K562 (cell line): Measurements from ENCODE around the gene SDF4. TPM values are rescaled to one million over a fixed set of nuclear protein-coding genes. Genes with fewer than 3 reads are reported as not detected.
A peak's percentile ranks its signal among the peaks of the same experiment; 100 is the strongest.

Source experiments
- ATAC-seq: fragments of 200-7000 bp; cut with Tn5 transposase; 3 replicates; pipeline ENCODE4 v1.9.1; 2020; ENCODE audit warnings: moderate library complexity
- BruUV-seq: library from RNA; stranded (reverse); fragments of 400-500 nt; replicated peaks from 2 replicates; lab custom pipeline; 2021; lab: Mats Ljungman, UMichigan
- CTCF ChIA-PET: fragments of 300-600 bp; formaldehyde crosslinking; extraction: SDS; loops from one replicate; lab custom pipeline; 2021; ENCODE audit warnings: low intra/inter-chr PET ratio; lab: Yijun Ruan, JAX
- POLR2A ChIA-PET: fragments of 300-600, 350-650 bp; sonication (Branson Sonifier 250); formaldehyde crosslinking; extraction: SDS; loops from one replicate; lab custom pipeline; 2021; ENCODE audit warnings: antibody characterized with exemption, inconsistent platforms; lab: Yijun Ruan, JAX
- DNase-seq, 4 experiments: peaks; one replicate each; pipeline versions ENCODE4 v3.0.0 to v3.0.0-alpha.2; 2011 to 2018; ENCODE audit warnings: low spot score in 3 of 4, mixed read lengths in 3 of 4; ENCODE audit errors: extremely low read depth in 1 of 4
- FAIRE-seq: peaks from 2 replicates; lab custom pipeline; 2011; peaks lifted over from hg19 to GRCh38; lab: Jason Lieb, UNC
- H2AFZ ChIP-seq: 2 replicates; pipeline ENCODE4 v1.6.0; 2011; ENCODE audit warnings: low read depth, low read length, control low read depth, inconsistent platforms
- H3K27ac ChIP-seq: fragments of 200-600 bp; 3 replicates; pipeline ENCODE4 v1.8.0; 2011; ENCODE audit warnings: low read depth, mild to moderate bottlenecking, control low read depth, inconsistent platforms, low read length, moderate library complexity, mixed read lengths; ENCODE audit errors: extremely low read depth
- H3K27me3 ChIP-seq, 2 experiments: fragments of 300-600 bp in 1 of 2; 2 replicates in 1 of 2; 3 replicates in 1 of 2; pipeline versions ENCODE4 v1.6.0 to v1.8.0; 2011; ENCODE audit warnings: inconsistent platforms in 2 of 2, low read length in 2 of 2, mild to moderate bottlenecking in 1 of 2, mixed read lengths in 1 of 2, moderate library complexity in 1 of 2; ENCODE audit not compliant: control insufficient read depth in 2 of 2, insufficient read depth in 2 of 2
- H3K36me3 ChIP-seq: fragments of 300-600 bp; 3 replicates; pipeline ENCODE4 v1.8.0; 2011; ENCODE audit warnings: mild to moderate bottlenecking, low read length, inconsistent platforms; ENCODE audit not compliant: control insufficient read depth, insufficient read depth
- H3K4me1 ChIP-seq, 2 experiments: fragments of 200-600 bp in 1 of 2; replicated peaks in 1 of 2; 2 replicates in 1 of 2; 3 replicates in 1 of 2; pipeline versions ENCODE4 v1.5.1 to v1.8.0; 2011; ENCODE audit warnings: inconsistent platforms in 2 of 2, low read length in 2 of 2, mild to moderate bottlenecking in 1 of 2, mixed read lengths in 1 of 2, moderate library complexity in 1 of 2; ENCODE audit not compliant: control insufficient read depth in 2 of 2, insufficient read depth in 2 of 2
- H3K4me2 ChIP-seq: 2 replicates; pipeline ENCODE4 v1.6.1; 2011; ENCODE audit warnings: low read length, control low read depth, inconsistent platforms, mixed read lengths; ENCODE audit not compliant: insufficient read depth
- H3K4me3 ChIP-seq: fragments of 200-600 bp; sonication (generic), shearing (Covaris generic); 2 replicates; pipeline ENCODE4 v1.5.1; 2016; ENCODE audit warnings: control low read depth, inconsistent platforms
- H3K79me2 ChIP-seq: fragments of 200-600 bp; 3 replicates; pipeline ENCODE4 v1.8.0; 2011; ENCODE audit warnings: low read length, inconsistent platforms; ENCODE audit not compliant: control insufficient read depth, insufficient read depth
- H3K9ac ChIP-seq, 2 experiments: 2 replicates each; pipeline versions ENCODE4 v1.6.0 to v1.6.1; 2011; ENCODE audit warnings: low read depth in 2 of 2, low read length in 2 of 2, control low read depth in 1 of 2, inconsistent platforms in 1 of 2, mild to moderate bottlenecking in 1 of 2, mixed read lengths in 1 of 2; ENCODE audit not compliant: insufficient read depth in 1 of 2
- H3K9me1 ChIP-seq: one replicate; pipeline ENCODE4 v1.6.0; 2011; ENCODE audit warnings: inconsistent platforms, mild to moderate bottlenecking, low read length, moderate library complexity; ENCODE audit not compliant: control insufficient read depth, insufficient read depth
- H3K9me3 ChIP-seq: replicated peaks from 2 replicates; pipeline ENCODE4 v1.5.1; 2011; ENCODE audit warnings: low read depth, low read length, inconsistent platforms; ENCODE audit not compliant: control insufficient read depth, insufficient read depth
- H4K20me1 ChIP-seq: replicated peaks from 2 replicates; pipeline ENCODE4 v1.6.1; 2011; ENCODE audit warnings: low read length, inconsistent platforms, mixed read lengths; ENCODE audit not compliant: control insufficient read depth, insufficient read depth
- BRCA1 ChIP-seq, 2 experiments: fragments of 450-650 bp in 1 of 2; sonication (generic) in 1 of 2; formaldehyde crosslinking in 1 of 2; IDR thresholded peaks; 2 replicates each; pipeline versions ENCODE4 v1.5.0 to v1.6.1; 2017 to 2020; ENCODE audit warnings: mild to moderate bottlenecking in 1 of 2, missing genetic modification reagents in 1 of 2
- EGR1 ChIP-seq: fragments of 450-650 bp; conservative IDR thresholded peaks from 2 replicates; pipeline ENCODE4 v1.6.1; 2017; ENCODE audit warnings: mild to moderate bottlenecking
- EZH2 ChIP-seq: IDR thresholded peaks from 2 replicates; pipeline ENCODE4 v1.6.1; 2012; ENCODE audit warnings: low read depth, mild to moderate bottlenecking, inconsistent platforms, low read length, borderline replicate concordance
- FUS ChIP-seq: fragments of 200-400 bp; formaldehyde crosslinking; optimal IDR thresholded peaks from 2 replicates; pipeline ENCODE3; 2017; ENCODE audit warnings: low read depth, low read length
- L3MBTL2 ChIP-seq: fragments of 450-650 bp; IDR thresholded peaks from 2 replicates; pipeline ENCODE4 v1.6.1; 2016; ENCODE audit warnings: mild to moderate bottlenecking, moderate library complexity
- POLR2G ChIP-seq: fragments of 200-400 bp; formaldehyde crosslinking; IDR thresholded peaks from 2 replicates; pipeline ENCODE4 v1.6.1; 2017; ENCODE audit warnings: low read depth, mild to moderate bottlenecking, antibody characterized with exemption, low read length, moderate library complexity
- RBM17 ChIP-seq: fragments of 200-400 bp; formaldehyde crosslinking; IDR thresholded peaks from 2 replicates; pipeline ENCODE4 v1.6.1; 2017; ENCODE audit warnings: low read depth, mild to moderate bottlenecking, low read length, borderline replicate concordance
- SAFB ChIP-seq: fragments of 200-400 bp; formaldehyde crosslinking; IDR thresholded peaks from 2 replicates; pipeline ENCODE4 v1.6.1; 2017; ENCODE audit warnings: low read depth, low read length, borderline replicate concordance
- ZBTB7A ChIP-seq: IDR thresholded peaks from 2 replicates; pipeline ENCODE4 v1.6.1; 2011; ENCODE audit warnings: low read depth, mild to moderate bottlenecking, low read length, moderate library complexity, borderline replicate concordance; ENCODE audit not compliant: control insufficient read depth
- ZC3H4 ChIP-seq: sonication (generic); formaldehyde crosslinking; IDR thresholded peaks from 2 replicates; pipeline ENCODE4 v1.9.0; 2021; ENCODE audit warnings: missing genetic modification reagents, borderline replicate concordance
- ZNF584 ChIP-seq: fragments of 200-800 bp; sonication (Bioruptor generic); IDR thresholded peaks from 2 replicates; pipeline ENCODE4 v1.6.1; 2016; ENCODE audit warnings: low read depth, mild to moderate bottlenecking, missing genetic modification characterization, missing compliant biosample characterization
- WGBS: fragments of 100-300 bp; shearing (Covaris generic); methylation state at CpG from one replicate; pipeline ENCODE4 v1.1.6; 2016; ENCODE audit warnings: low coverage, mixed read lengths; ENCODE audit not compliant: insufficient coverage; ENCODE audit errors: missing lambda C conversion rate; 5-methylcytosine and 5-hydroxymethylcytosine counted together
- in situ Hi-C: fragments of 300-500 bp; cut with MboI; formaldehyde crosslinking; loops from 4 replicates; pipeline ENCODE4 v1.15.0; 2018; ENCODE audit warnings: inconsistent platforms, mixed read lengths
- intact Hi-C: fragments of 100-400 bp; cut with micrococcal nuclease; formaldehyde crosslinking; loops from 2 replicates; pipeline ENCODE4 v1.14.2; 2022
- polyA plus RNA-seq, 8 experiments: library from polyadenylated mRNA; depleted of rRNA in 4 of 8; stranded (reverse) in 5 of 8; unstranded in 3 of 8; fragments of >200 nt; fragmentation: Nextera tagmentation in 2 of 8; fragmentation: Illumina TruSeq in 1 of 8; extraction: Ambion mirVana in 2 of 8; extraction: Trizol in 1 of 8; gene quantifications; 2 replicates each; pipeline versions ENCODE4 v1.2.1 to v1.2.3, GENCODE V29; 2011 to 2014; ENCODE audit warnings: inconsistent platforms in 1 of 8, missing spikeins in 1 of 8
- total RNA-seq, 7 experiments: library from RNA; depleted of rRNA in 6 of 7; stranded (reverse); fragments of >200 nt in 6 of 7; fragmentation: Illumina TruSeq in 2 of 7; extraction: Trizol in 2 of 7; gene quantifications; 2 replicates each; pipeline versions ENCODE4 v1.2.1 to v1.2.3, GENCODE V29; 2011 to 2021; ENCODE audit warnings: low replicate concordance in 1 of 7
- TF ChIP-seq, protein P1 (sequence below): sonication (generic); formaldehyde crosslinking; IDR thresholded peaks from 2 replicates; pipeline ENCODE4 v1.8.1; 2023; ENCODE audit warnings: mild to moderate bottlenecking, missing genetic modification reagents
- TF ChIP-seq, protein P2 (sequence below): sonication (generic); formaldehyde crosslinking; IDR thresholded peaks from 2 replicates; pipeline ENCODE4 v1.9.0; 2022; ENCODE audit warnings: mild to moderate bottlenecking, missing genetic modification reagents
- TF ChIP-seq, protein P3 (sequence below): fragments of 250-450 bp; sonication (Bioruptor Pico); IDR thresholded peaks from 2 replicates; pipeline ENCODE4 v1.8.0; 2021; ENCODE audit warnings: mild to moderate bottlenecking, moderate library complexity

Gene SDF4
- total and polyA plus RNA-seq, 9 of the 15 experiments (the other 6 are each of a cell fraction or from before 2014, with no cell fraction given), result 0.35 to 160 (median 65.2) TPM

DNA sequence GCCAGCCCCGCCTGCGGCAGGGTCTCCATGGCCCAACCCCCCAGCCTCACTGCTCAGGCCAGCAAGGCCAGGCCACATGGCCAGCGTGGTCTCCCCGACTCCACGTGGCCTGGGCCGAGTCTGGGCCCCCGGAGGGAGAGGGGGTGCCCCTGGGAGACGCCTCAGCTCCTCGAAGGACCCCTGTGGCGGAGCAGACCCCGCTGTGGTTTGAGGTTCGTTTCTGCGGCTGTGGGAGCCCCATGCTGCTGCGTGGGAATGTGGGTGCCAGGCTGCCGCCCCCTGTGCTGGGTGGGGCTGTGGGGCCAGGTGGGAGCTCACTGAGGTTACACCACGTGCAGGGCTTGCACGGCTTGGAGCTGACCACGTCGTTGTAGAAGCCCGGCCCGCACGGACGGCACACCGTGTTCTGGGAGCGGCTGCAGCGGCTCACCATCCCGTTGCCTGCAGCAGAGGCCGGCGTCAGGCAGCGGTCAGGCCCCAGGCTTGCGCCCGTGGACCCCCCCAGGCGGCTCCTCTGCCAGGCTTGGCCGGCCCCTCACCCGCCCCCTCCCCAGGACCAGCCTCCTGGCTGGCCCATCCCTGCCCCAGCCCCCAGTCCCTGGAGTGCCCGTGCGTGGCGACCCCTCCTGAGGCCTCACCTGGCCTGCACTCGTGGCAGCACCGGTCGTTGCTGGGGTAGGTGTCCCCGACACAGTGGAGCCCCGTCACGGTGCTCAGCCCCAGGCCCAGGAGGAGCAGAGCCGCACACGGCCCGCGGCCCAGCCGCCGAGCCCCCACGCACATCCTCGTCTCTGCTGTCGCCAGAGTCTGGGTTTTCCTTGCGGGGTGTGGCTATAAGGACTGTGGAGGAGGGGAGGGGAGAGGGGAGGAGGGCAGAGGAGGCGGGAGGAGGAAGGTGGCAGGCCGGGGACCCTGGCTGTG, 18.2 kb downstream of the SDF4 start, which contains the start of gene TNFRSF4:
Gene TNFRSF4 (minus strand): TSS at position 809 of the 921 bp plus-strand sequence. CDS start 26 bp downstream, at position 783.
- POLR2A ChIA-PET, result interaction anchor here (0.5 to 1.1 kb wide), 5 partner anchors 10 to 140 kb away, joined by 3 to 6 read pairs (median 4); partner anchors contain the start of gene SDF4
- Histone ChIP-seq H3K4me2 (no peak within 1 kb of the TSS), H3K27ac (no peak within 1 kb of the TSS), H4K20me1 (no peaks in the 10 kb centered on the region; the same call in 1 of the 2 replicates), H3K9ac (peak within 1 kb of the TSS in 1 of 2 experiments; percentile 43; a peak in 1 of 4 replicates), H3K9me3 (no peaks in the 10 kb centered on the region), H3K4me1 (peaks cover 8 to 88% of the 10 kb centered on the region in 2 experiments; a peak in 4 of 5 replicates), H3K27me3 (no peaks in the 10 kb centered on the region), H2AFZ (peak within 1 kb of the TSS; percentile 12; the same call in 1 of the 2 replicates), H3K36me3 (peaks cover 30% of the 10 kb centered on the region; the same call in 2 of the 3 replicates), H3K9me1 (no peaks in the 10 kb centered on the region), H3K79me2 (no peaks in the 10 kb centered on the region), H3K4me3 (no peak within 1 kb of the TSS)
- DNase-seq (peak in 1 of 4 experiments; percentile 44), ATAC-seq (peak; percentile 45), FAIRE-seq (no peak)
- in situ Hi-C loops (no loop called here), intact Hi-C loops (no loop called here)
- CTCF ChIA-PET, result no interaction called here
- WGBS, result 43% methylated on average over 47 of the region's 56 CpGs
- BruUV-seq, result no TSS peak
- TF ChIP-seq, protein P1, sequence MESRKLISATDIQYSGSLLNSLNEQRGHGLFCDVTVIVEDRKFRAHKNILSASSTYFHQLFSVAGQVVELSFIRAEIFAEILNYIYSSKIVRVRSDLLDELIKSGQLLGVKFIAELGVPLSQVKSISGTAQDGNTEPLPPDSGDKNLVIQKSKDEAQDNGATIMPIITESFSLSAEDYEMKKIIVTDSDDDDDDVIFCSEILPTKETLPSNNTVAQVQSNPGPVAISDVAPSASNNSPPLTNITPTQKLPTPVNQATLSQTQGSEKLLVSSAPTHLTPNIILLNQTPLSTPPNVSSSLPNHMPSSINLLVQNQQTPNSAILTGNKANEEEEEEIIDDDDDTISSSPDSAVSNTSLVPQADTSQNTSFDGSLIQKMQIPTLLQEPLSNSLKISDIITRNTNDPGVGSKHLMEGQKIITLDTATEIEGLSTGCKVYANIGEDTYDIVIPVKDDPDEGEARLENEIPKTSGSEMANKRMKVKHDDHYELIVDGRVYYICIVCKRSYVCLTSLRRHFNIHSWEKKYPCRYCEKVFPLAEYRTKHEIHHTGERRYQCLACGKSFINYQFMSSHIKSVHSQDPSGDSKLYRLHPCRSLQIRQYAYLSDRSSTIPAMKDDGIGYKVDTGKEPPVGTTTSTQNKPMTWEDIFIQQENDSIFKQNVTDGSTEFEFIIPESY (CRISPR knock-in tag), result peak; percentile 78
- TF ChIP-seq EZH2 (no peak), POLR2G (0 out of 2 replicates have a peak, but pooled peaks have one; percentile 26), L3MBTL2 (0 out of 2 replicates have a peak, but pooled peaks have one; percentile 14), ZBTB7A (peak; percentile 5; the same call in 1 of the 2 replicates), ZNF584 (no peak), SAFB (0 out of 2 replicates have a peak, but pooled peaks have one; percentile 8), ZC3H4 (CRISPR knock-in tag) (no peak), RBM17 (no peak), BRCA1 (IDR thresholded peaks at IDR 0.05) (no peak), BRCA1 (CRISPR knock-in tag; IDR thresholded peaks at IDR 0.05) (no peak), FUS (no peak), EGR1 (0 out of 2 replicates have a peak, but pooled peaks have one; percentile 12)
- TF ChIP-seq, protein P2, sequence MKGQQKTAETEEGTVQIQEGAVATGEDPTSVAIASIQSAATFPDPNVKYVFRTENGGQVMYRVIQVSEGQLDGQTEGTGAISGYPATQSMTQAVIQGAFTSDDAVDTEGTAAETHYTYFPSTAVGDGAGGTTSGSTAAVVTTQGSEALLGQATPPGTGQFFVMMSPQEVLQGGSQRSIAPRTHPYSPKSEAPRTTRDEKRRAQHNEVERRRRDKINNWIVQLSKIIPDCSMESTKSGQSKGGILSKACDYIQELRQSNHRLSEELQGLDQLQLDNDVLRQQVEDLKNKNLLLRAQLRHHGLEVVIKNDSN (CRISPR knock-in tag), result peak; percentile 75
- TF ChIP-seq, protein P3, sequence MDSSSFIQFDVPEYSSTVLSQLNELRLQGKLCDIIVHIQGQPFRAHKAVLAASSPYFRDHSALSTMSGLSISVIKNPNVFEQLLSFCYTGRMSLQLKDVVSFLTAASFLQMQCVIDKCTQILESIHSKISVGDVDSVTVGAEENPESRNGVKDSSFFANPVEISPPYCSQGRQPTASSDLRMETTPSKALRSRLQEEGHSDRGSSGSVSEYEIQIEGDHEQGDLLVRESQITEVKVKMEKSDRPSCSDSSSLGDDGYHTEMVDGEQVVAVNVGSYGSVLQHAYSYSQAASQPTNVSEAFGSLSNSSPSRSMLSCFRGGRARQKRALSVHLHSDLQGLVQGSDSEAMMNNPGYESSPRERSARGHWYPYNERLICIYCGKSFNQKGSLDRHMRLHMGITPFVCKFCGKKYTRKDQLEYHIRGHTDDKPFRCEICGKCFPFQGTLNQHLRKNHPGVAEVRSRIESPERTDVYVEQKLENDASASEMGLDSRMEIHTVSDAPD (CRISPR knock-in tag), result no peak
